Common myeloid progenitor, CD34-positive (primary cell): Measurements from ENCODE around the gene SFXN5.
A peak's percentile ranks its signal among the peaks of the same experiment; 100 is the strongest.
"Not testable (repeated sequence)": the region's sequence is repeated elsewhere in the genome, so short reads cannot be mapped to it uniquely, and the experiment has no call there.

ENCODE experiments used
- CTCF ChIA-PET: fragments of 350-600 bp; sonication (Branson Sonifier 250); formaldehyde crosslinking; loops from one replicate; lab custom pipeline; 2021; ENCODE audit warnings: antibody characterized with exemption; lab: Charles Lee
- POLR2A ChIA-PET: fragments of 350-600 bp; sonication (Branson Sonifier 250); formaldehyde crosslinking; loops from one replicate; lab custom pipeline; 2021; ENCODE audit warnings: antibody characterized with exemption; lab: Charles Lee
- DNase-seq, 3 donors: peaks; one replicate each; pipeline versions ENCODE4 v3.0.0 to v3.0.0-alpha.2; 2013
- H3K27ac ChIP-seq, 2 experiments: 1 replicate in 1 of 2; 2 replicates in 1 of 2; pipeline ENCODE4 v1.7.0; 2013; ENCODE audit warnings: inconsistent platforms in 2 of 2, low read length in 2 of 2, mild to moderate bottlenecking in 2 of 2, low read depth in 1 of 2, moderate library complexity in 1 of 2; ENCODE audit not compliant: severe bottlenecking in 2 of 2, insufficient read depth in 1 of 2, poor library complexity in 1 of 2
- H3K27me3 ChIP-seq, 5 experiments: replicated peaks in 2 of 5; 1 replicate in 3 of 5; 2 replicates in 2 of 5; pipeline versions ENCODE4 v1.6.1 to v1.7.0; 2013; ENCODE audit warnings: low read length in 4 of 5, mild to moderate bottlenecking in 2 of 5, moderate library complexity in 2 of 5, inconsistent platforms in 1 of 5; ENCODE audit not compliant: insufficient read depth in 5 of 5, control insufficient read depth in 4 of 5
- H3K36me3 ChIP-seq, 4 experiments: 1 replicate in 2 of 4; 2 replicates in 2 of 4; pipeline versions ENCODE4 v1.6.1 to v1.7.0; 2013; ENCODE audit warnings: low read length in 3 of 4, control low read depth in 1 of 4, mild to moderate bottlenecking in 1 of 4; ENCODE audit not compliant: control insufficient read depth in 4 of 4, insufficient read depth in 4 of 4
- H3K4me1 ChIP-seq, 4 experiments: 1 replicate in 3 of 4; 2 replicates in 1 of 4; pipeline versions ENCODE4 v1.6.1 to v1.7.1; 2013; ENCODE audit warnings: low read length in 3 of 4, mild to moderate bottlenecking in 3 of 4, control low read depth in 1 of 4, inconsistent platforms in 1 of 4, moderate library complexity in 1 of 4; ENCODE audit not compliant: control insufficient read depth in 4 of 4, insufficient read depth in 4 of 4; ENCODE audit errors: control extremely low read depth in 1 of 4
- H3K4me3 ChIP-seq, 7 experiments: 1 replicate in 4 of 7; 2 replicates in 3 of 7; pipeline versions ENCODE4 v1.5.1 to v1.7.0; 2013; ENCODE audit warnings: mild to moderate bottlenecking in 7 of 7, low read length in 6 of 7, moderate library complexity in 6 of 7, inconsistent platforms in 2 of 7, low read depth in 2 of 7, control low read depth in 1 of 7; ENCODE audit not compliant: insufficient read depth in 4 of 7, control insufficient read depth in 1 of 7; ENCODE audit errors: extremely low read depth in 1 of 7
- H3K9me3 ChIP-seq, 5 experiments: 1 replicate in 4 of 5; 2 replicates in 1 of 5; pipeline versions ENCODE4 v1.6.1 to v1.7.1; 2013; ENCODE audit warnings: low read length in 4 of 5, mild to moderate bottlenecking in 2 of 5, inconsistent platforms in 1 of 5, low read depth in 1 of 5, moderate library complexity in 1 of 5; ENCODE audit not compliant: control insufficient read depth in 4 of 5, insufficient read depth in 2 of 5; ENCODE audit errors: control extremely low read depth in 1 of 5
- WGBS: methylation state at CpG from one replicate; pipeline ENCODE4 v1.1.5; 2013; ENCODE audit not compliant: insufficient coverage; 5-methylcytosine and 5-hydroxymethylcytosine counted together

Gene SFXN5

GRCh38 chr2:73067043-73067442 lies 4.5 kb downstream of the SFXN5 start:
- H3K27me3 ChIP-seq, result no peaks in the 10 kb centered on the region
- WGBS, result no CpG with 5 or more reads among the region's 2 CpGs
- no peak overlapping the region for H3K4me3 ChIP-seq
- no peaks in the 10 kb centered on the region for H3K9me3 ChIP-seq
- POLR2A ChIA-PET, result no interaction called here
- CTCF ChIA-PET, result interaction anchor here (1.0 kb wide), 1 partner anchor 73 kb away, joined by 3 read pairs; no protein-coding TSS in a partner anchor
- no peak for DNase-seq
- H3K36me3 ChIP-seq, result peaks cover 0 to 4% (median 0%) of the 10 kb centered on the region in 4 experiments
- H3K4me1 ChIP-seq, result peaks cover 14 to 34% (median 27%) of the 10 kb centered on the region in 4 experiments
- no peak overlapping the region for H3K27ac ChIP-seq

GRCh38 chr2:73065070-73065469 lies 6.4 kb downstream of the SFXN5 start:
- not testable (repeated sequence) for DNase-seq, H3K27ac ChIP-seq, H3K27me3 ChIP-seq, H3K9me3 ChIP-seq, H3K4me3 ChIP-seq, H3K36me3 ChIP-seq
- POLR2A ChIA-PET, result interaction anchor here (0.6 kb wide), 1 partner anchor 18 kb away, joined by 3 read pairs; no protein-coding TSS in a partner anchor
- 98% methylated on average over 5 of the region's 5 CpGs for WGBS
- CTCF ChIA-PET, result interaction anchor here (1.0 kb wide), 1 partner anchor 9 kb away, joined by 3 read pairs; no protein-coding TSS in a partner anchor
- peaks cover 14 to 24% (median 21%) of the 10 kb centered on the region in 4 experiments for H3K4me1 ChIP-seq

- Histone ChIP-seq H3K9me3 (no peaks in the 10 kb centered on the region), H3K36me3 (peaks cover 0 to 4% (median 0%) of the 10 kb centered on the region in 4 experiments), H3K4me1 (peaks cover 6 to 16% (median 12%) of the 10 kb centered on the region in 4 experiments), H3K4me3 (no peak overlapping the region), H3K27ac (peak overlapping the region in 1 of 2 experiments; percentile 49), H3K27me3 (no peaks in the 10 kb centered on the region)
- no peak for DNase-seq
- WGBS, result 88% methylated on average over 7 of the region's 8 CpGs
- POLR2A ChIA-PET, result interaction anchor here (0.6 kb wide), 1 partner anchor 17 kb away, joined by 3 read pairs; no protein-coding TSS in a partner anchor
- CTCF ChIA-PET, result no interaction called here
Observed at GRCh38 chr2:73063909-73064875, 7.3 kb downstream of the SFXN5 start.

- H3K9me3 ChIP-seq, result peaks cover 0 to 5% (median 0%) of the 10 kb centered on the region in 5 experiments
- CTCF ChIA-PET, result no interaction called here
- POLR2A ChIA-PET, result interaction anchor here (1.0 kb wide), 1 partner anchor 8 kb away, joined by 3 read pairs; the partner anchor contains the start of gene SFXN5
- WGBS, result 100% methylated on average over 1 of the region's 4 CpGs
- no peak for DNase-seq
- peak overlapping the region in 1 of 2 experiments; percentile 49 for H3K27ac ChIP-seq
- peaks cover 0 to 3% (median under 1%) of the 10 kb centered on the region in 4 experiments for H3K36me3 ChIP-seq
- no peaks in the 10 kb centered on the region for H3K27me3 ChIP-seq
- H3K4me1 ChIP-seq, result peaks cover 0 to 8% (median 5%) of the 10 kb centered on the region in 4 experiments
- H3K4me3 ChIP-seq, result no peak overlapping the region
Observed at GRCh38 chr2:73063472-73063871, 8.0 kb downstream of the SFXN5 start.

- Histone ChIP-seq H3K4me3 (no peak overlapping the region), H3K4me1 (peaks cover 0 to 4% (median 3%) of the 10 kb centered on the region in 4 experiments), H3K27me3 (no peaks in the 10 kb centered on the region), H3K9me3 (peaks cover 2 to 22% (median 11%) of the 10 kb centered on the region in 5 experiments), H3K36me3 (peaks cover 2 to 28% (median 12%) of the 10 kb centered on the region in 4 experiments), H3K27ac (no peak overlapping the region)
- ChIA-PET CTCF (no interaction called here), POLR2A (no interaction called here)
- WGBS, result 92% methylated on average over 5 of the region's 6 CpGs
- DNase-seq, result no peak
Observed at GRCh38 chr2:73059106-73059505, 12.4 kb downstream of the SFXN5 start.

GRCh38 chr2:73054980-73055379 lies 16.5 kb downstream of the SFXN5 start:
- POLR2A ChIA-PET, result interaction anchor here (0.6 kb wide), 1 partner anchor 51 kb away, joined by 3 read pairs; no protein-coding TSS in a partner anchor

More at GRCh38 chr2:73054980-73055379, 16.5 kb downstream of the SFXN5 start:
- no peak for DNase-seq
- H3K36me3 ChIP-seq, result peaks cover 4 to 29% (median 13%) of the 10 kb centered on the region in 4 experiments
- CTCF ChIA-PET, result no interaction called here
- no peaks in the 10 kb centered on the region for H3K4me1 ChIP-seq
- peaks cover 2 to 22% (median 11%) of the 10 kb centered on the region in 5 experiments for H3K9me3 ChIP-seq
- WGBS, result 93% methylated on average over 5 of the region's 5 CpGs
- no peak overlapping the region for H3K27ac ChIP-seq
- no peak overlapping the region for H3K4me3 ChIP-seq
- H3K27me3 ChIP-seq, result no peaks in the 10 kb centered on the region
